Gastrocnemius medialis (tissue), 4 donors: ENCODE data around the gene ZBTB46.

Experiments used
- CTCF ChIP-seq, 5 experiments: fragments of 450-650 bp in 3 of 5; fragments of 200-600 bp in 2 of 5; sonication (generic) in 2 of 5; IDR thresholded peaks in 4 of 5; conservative IDR thresholded peaks in 1 of 5; 1 replicate in 4 of 5; 2 replicates in 1 of 5; pipeline ENCODE4 v1.5.1; 2016 to 2019; ENCODE audit warnings: antibody characterized with exemption in 5 of 5, mild to moderate bottlenecking in 3 of 5, moderate library complexity in 3 of 5
- POLR2A ChIP-seq, 2 donors: fragments of 450-650 bp; IDR thresholded peaks; one replicate each; pipeline ENCODE4 v1.6.1; 2017; ENCODE audit warnings: antibody characterized with exemption in 2 of 2, mild to moderate bottlenecking in 2 of 2, moderate library complexity in 2 of 2

GRCh38 chr20:63737695-63737944 lies 93.4 kb downstream of the ZBTB46 start:
- TF ChIP-seq CTCF (IDR thresholded peaks at IDR 0.05 in 4 of 5, conservative IDR thresholded peaks at IDR 0.05 in 1 of 5) (no peak), POLR2A (IDR thresholded peaks at IDR 0.05) (no peak)
